ENCODE measurements around the gene PDGFD.

PDGFD gene

DNA sequence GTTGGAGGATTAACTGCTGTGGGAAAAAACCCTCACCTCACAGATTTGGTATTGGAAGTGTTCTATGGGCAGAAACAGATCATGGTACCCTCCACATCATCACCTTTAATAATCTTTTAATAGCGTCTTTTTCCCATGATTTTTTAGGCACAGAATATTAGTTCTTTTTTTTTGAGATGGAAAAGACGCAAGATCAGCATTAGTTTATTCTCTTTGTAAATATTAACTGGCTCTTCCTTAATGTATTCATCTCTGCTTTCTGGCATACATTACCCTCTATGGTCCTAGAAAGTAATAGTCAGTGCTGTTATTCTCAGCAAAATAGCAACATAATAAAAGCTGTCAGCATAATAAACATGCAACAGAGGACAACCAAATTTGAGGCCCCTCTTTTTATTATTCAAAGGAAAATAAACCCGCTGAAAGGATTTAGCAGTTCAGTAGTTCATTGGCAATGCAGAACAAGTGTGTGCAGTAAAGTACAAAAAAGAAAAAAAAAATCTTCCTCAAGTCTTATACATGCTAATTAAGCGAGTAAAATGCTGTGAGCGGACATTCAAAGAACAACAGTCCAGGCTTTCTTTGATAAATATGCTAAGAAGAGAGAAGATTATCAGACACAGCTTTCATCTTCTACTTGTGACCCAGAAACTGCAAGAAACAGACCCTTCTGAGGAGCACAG, 165.0 kb downstream of the PDGFD start:
- DNase-seq (ENCODE audit: low read depth, low spot score) = no peak
- in situ Hi-C loops (cut with HindIII; ENCODE audit: low sequenced_read_pairs) = no loop called here
- no peak overlapping the region for H3K4me3 ChIP-seq (ENCODE audit: low read depth, low read length)
- TF ChIP-seq, protein P1, sequence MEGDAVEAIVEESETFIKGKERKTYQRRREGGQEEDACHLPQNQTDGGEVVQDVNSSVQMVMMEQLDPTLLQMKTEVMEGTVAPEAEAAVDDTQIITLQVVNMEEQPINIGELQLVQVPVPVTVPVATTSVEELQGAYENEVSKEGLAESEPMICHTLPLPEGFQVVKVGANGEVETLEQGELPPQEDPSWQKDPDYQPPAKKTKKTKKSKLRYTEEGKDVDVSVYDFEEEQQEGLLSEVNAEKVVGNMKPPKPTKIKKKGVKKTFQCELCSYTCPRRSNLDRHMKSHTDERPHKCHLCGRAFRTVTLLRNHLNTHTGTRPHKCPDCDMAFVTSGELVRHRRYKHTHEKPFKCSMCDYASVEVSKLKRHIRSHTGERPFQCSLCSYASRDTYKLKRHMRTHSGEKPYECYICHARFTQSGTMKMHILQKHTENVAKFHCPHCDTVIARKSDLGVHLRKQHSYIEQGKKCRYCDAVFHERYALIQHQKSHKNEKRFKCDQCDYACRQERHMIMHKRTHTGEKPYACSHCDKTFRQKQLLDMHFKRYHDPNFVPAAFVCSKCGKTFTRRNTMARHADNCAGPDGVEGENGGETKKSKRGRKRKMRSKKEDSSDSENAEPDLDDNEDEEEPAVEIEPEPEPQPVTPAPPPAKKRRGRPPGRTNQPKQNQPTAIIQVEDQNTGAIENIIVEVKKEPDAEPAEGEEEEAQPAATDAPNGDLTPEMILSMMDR (IDR thresholded peaks at IDR 0.05; ENCODE audit: low read depth, low read length) = no peak

GRCh38 chr11:103997082-103997481, 166.9 kb downstream of the PDGFD start:
- no peak overlapping the region for H3K4me3 ChIP-seq (ENCODE audit: low read depth, low read length)
- DNase-seq (ENCODE audit: low read depth, low spot score) = no peak
- TF ChIP-seq, protein P1 (IDR thresholded peaks at IDR 0.05; ENCODE audit: low read depth, low read length) = no peak
- in situ Hi-C loops (cut with HindIII; ENCODE audit: low sequenced_read_pairs) = no loop called here

DNA sequence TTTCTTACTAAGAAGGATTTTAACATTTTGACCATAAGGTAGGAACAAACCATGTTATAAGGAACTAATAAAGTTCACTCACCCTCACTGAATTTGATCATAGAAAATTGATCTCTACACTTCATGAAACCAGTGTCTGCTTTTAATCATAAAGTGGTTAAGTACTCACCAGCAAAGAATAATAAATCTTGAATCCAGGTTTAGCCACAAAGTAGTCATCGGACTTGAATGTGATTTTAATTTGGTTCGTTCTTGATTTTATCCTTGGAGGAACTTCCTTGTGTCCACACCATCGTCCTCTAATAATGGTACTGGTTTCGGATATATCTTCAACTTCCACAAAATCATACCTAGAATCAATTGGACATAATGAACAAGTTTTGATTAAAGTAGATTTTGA, 168.1 kb downstream of the PDGFD start:
- in situ Hi-C loops (cut with HindIII; ENCODE audit: low sequenced_read_pairs) = no loop called here
- no peak for DNase-seq (ENCODE audit: low read depth, low spot score)
- no peak overlapping the region for H3K4me3 ChIP-seq (ENCODE audit: low read depth, low read length)
- TF ChIP-seq, protein P1 (IDR thresholded peaks at IDR 0.05; ENCODE audit: low read depth, low read length) = no peak

GRCh38 chr11:103994518-103994917, 169.4 kb downstream of the PDGFD start:
- H3K4me3 ChIP-seq (ENCODE audit: low read depth, low read length) = no peak overlapping the region
- in situ Hi-C loops (cut with HindIII; ENCODE audit: low sequenced_read_pairs) = no loop called here
- TF ChIP-seq, protein P1 (IDR thresholded peaks at IDR 0.05; ENCODE audit: low read depth, low read length) = no peak
- DNase-seq (ENCODE audit: low read depth, low spot score) = no peak

GRCh38 chr11:103994094-103994493, 169.9 kb downstream of the PDGFD start:
- TF ChIP-seq, protein P1 (IDR thresholded peaks at IDR 0.05; ENCODE audit: low read depth, low read length) = no peak
- no peak overlapping the region for H3K4me3 ChIP-seq (ENCODE audit: low read depth, low read length)
- in situ Hi-C loops (cut with HindIII; ENCODE audit: low sequenced_read_pairs) = no loop called here
- DNase-seq (ENCODE audit: low read depth, low spot score) = no peak

DNA sequence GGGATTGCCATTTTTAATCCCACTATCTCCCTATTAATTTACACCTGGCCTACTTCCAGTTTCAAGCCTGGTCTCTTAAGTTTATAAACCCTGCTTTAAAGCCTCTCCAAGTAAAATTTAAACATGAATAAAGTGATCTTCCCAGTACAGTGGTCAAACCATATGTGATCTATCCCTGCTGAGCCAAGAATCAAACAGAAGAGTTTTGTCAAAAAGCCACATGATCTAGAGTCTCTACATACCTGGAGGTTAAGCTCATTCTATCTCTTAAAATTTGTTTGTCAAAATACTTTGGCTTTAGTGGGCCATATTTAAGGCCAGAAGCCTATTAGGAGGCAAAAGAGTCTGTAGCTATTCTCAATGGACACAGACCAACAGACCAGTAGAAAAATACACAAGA, 170.4 kb downstream of the PDGFD start:
- no peak for DNase-seq (ENCODE audit: low read depth, low spot score)
- in situ Hi-C loops (cut with HindIII; ENCODE audit: low sequenced_read_pairs) = no loop called here
- no peak overlapping the region for H3K4me3 ChIP-seq (ENCODE audit: low read depth, low read length)
- TF ChIP-seq, protein P1 (IDR thresholded peaks at IDR 0.05; ENCODE audit: low read depth, low read length) = no peak

Measured in astrocyte of the spinal cord (primary cell).